NT2/D1 (cell line): ENCODE data around the gene STX2.

Source experiments
- SUZ12 ChIP-seq: IDR thresholded peaks from 2 replicates; pipeline ENCODE4 v1.6.1; 2011; ENCODE audit not compliant: insufficient read length, insufficient read depth; ENCODE audit errors: extremely low read depth
- YY1 ChIP-seq: IDR thresholded peaks from 2 replicates; pipeline ENCODE4 v1.6.1; 2011; ENCODE audit not compliant: insufficient read length, insufficient read depth
- ZNF274 ChIP-seq: IDR thresholded peaks from 2 replicates; pipeline ENCODE4 v1.6.1; 2011; ENCODE audit warnings: mild to moderate bottlenecking, low read depth, low read length

DNA sequence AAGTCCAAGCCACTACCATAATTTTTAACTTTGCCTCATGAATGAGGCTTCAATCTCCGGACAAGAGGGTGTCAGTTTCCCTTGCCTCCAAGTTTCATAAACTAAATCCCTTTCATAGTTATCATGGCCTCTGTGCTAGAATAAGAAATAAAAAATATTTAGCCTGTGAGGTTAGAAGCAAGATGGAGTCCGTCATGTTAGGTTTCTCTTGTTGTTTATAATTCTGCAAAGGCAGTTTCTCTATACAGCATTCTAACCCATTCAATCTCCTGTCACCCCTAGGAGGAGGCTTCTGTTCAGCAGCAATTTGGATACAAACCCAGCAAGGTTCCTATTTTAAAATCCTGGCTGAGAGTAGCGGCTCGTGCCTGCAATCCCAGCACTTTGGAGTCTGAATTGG lies 17.0 kb upstream of the STX2 start:
- TF ChIP-seq ZNF274: no peak
- TF ChIP-seq SUZ12: no peak
- no peak for TF ChIP-seq YY1
